OCI-LY7 (cell line): ENCODE measurements around the gene LYZ. TPM values are rescaled to one million over a fixed set of nuclear protein-coding genes. Genes with fewer than 3 reads are reported as not detected.
A peak's percentile ranks its signal among the peaks of the same experiment; 100 is the strongest.

ENCODE experiments used
- Bru-seq: library from RNA; stranded (reverse); fragments of 400-500 nt; gene quantifications from one replicate; lab custom pipeline; 2021; lab: Mats Ljungman, UMichigan
- BruChase-seq, 2 experiments: library from RNA; stranded (reverse); fragments of 400-500 nt; gene quantifications; one replicate each; lab custom pipeline; 2021; lab: Mats Ljungman, UMichigan
- BruUV-seq: library from RNA; stranded (reverse); fragments of 400-500 nt; replicated peaks from 2 replicates; lab custom pipeline; 2021; lab: Mats Ljungman, UMichigan
- CTCF ChIA-PET: fragments of 300-600 bp; sonication (Branson Sonifier 250); formaldehyde crosslinking; loops from one replicate; lab custom pipeline; 2022; ENCODE audit warnings: antibody characterized with exemption; ENCODE audit not compliant: unreplicated experiment; lab: Charles Lee
- POLR2A ChIA-PET: fragments of 300-600 bp; sonication (Branson Sonifier 250); formaldehyde crosslinking; loops from one replicate; lab custom pipeline; 2022; ENCODE audit warnings: antibody characterized with exemption; lab: Charles Lee
- DNase-seq: peaks from one replicate; pipeline ENCODE4 v3.0.0-alpha.2; 2015; ENCODE audit warnings: low spot score
- H2AFZ ChIP-seq: fragments of 200-600 bp; sonication (generic), shearing (Covaris generic); 2 replicates; pipeline ENCODE4 v1.6.1; 2014; ENCODE audit warnings: mild to moderate bottlenecking, antibody characterized with exemption, low read length, moderate library complexity
- H3K27ac ChIP-seq: fragments of 200-600 bp; sonication (generic); 2 replicates; pipeline ENCODE4 v1.5.1; 2014; ENCODE audit warnings: mixed run types, low read depth, mild to moderate bottlenecking, moderate library complexity, low read length, inconsistent platforms; ENCODE audit not compliant: poor library complexity, severe bottlenecking
- H3K36me3 ChIP-seq: fragments of 200-600 bp; sonication (generic); 2 replicates; pipeline ENCODE4 v1.6.1; 2014; ENCODE audit warnings: mild to moderate bottlenecking, antibody characterized with exemption, low read length, moderate library complexity, mixed read lengths; ENCODE audit not compliant: insufficient read depth
- H3K4me1 ChIP-seq: fragments of 200-600 bp; sonication (generic); 2 replicates; pipeline ENCODE4 v1.5.1; 2014; ENCODE audit warnings: mild to moderate bottlenecking, low read length; ENCODE audit not compliant: insufficient read depth, poor library complexity, severe bottlenecking
- H3K4me2 ChIP-seq: fragments of 200-600 bp; sonication (generic); 2 replicates; pipeline ENCODE4 v1.6.1; 2014; ENCODE audit warnings: mild to moderate bottlenecking, low read length
- H3K4me3 ChIP-seq: fragments of 200-600 bp; sonication (generic); 2 replicates; pipeline ENCODE4 v1.5.1; 2014; ENCODE audit warnings: mild to moderate bottlenecking, low read depth, low read length; ENCODE audit not compliant: poor library complexity, severe bottlenecking
- H3K79me2 ChIP-seq: fragments of 200-600 bp; sonication (generic); 2 replicates; pipeline ENCODE4 v1.6.1; 2016; ENCODE audit warnings: low read depth, mild to moderate bottlenecking, low read length, moderate library complexity, mixed read lengths; ENCODE audit not compliant: insufficient read depth
- H3K9me2 ChIP-seq: fragments of 200-600 bp; sonication (generic); 2 replicates; pipeline ENCODE4 v1.6.1; 2016; ENCODE audit warnings: mild to moderate bottlenecking, low read length, mixed read lengths; ENCODE audit not compliant: insufficient read depth
- H3K9me3 ChIP-seq: fragments of 200-600 bp; sonication (generic); 2 replicates; pipeline ENCODE4 v1.6.1; 2014; ENCODE audit warnings: mild to moderate bottlenecking, mixed run types, low read length, mixed read lengths
- H4K20me1 ChIP-seq: fragments of 200-600 bp; sonication (generic); 2 replicates; pipeline ENCODE4 v1.6.1; 2014; ENCODE audit warnings: mild to moderate bottlenecking, antibody characterized with exemption, low read length, moderate library complexity, mixed read lengths; ENCODE audit not compliant: insufficient read depth
- CTCF ChIP-seq: fragments of 200-600 bp; sonication (generic); conservative IDR thresholded peaks from 2 replicates; pipeline ENCODE4 v1.5.1; 2014; ENCODE audit warnings: mild to moderate bottlenecking, antibody characterized with exemption, low read length, moderate library complexity, mixed read lengths
- EZH2phosphoT487 ChIP-seq: fragments of 200-600 bp; sonication (generic); IDR thresholded peaks from 2 replicates; pipeline ENCODE4 v1.6.1; 2018; ENCODE audit warnings: low read depth, borderline replicate concordance, mild to moderate bottlenecking, mixed run types, antibody characterized with exemption, low read length, moderate library complexity, mixed read lengths
- intact Hi-C: fragments of 100-400 bp; cut with micrococcal nuclease; formaldehyde crosslinking; loops from one replicate; pipeline ENCODE4 v1.10.0; 2022; ENCODE audit not compliant: unreplicated experiment
- long read RNA-seq: library from polyadenylated mRNA; stranded (forward); transcript quantifications from one replicate; pipeline ENCODE4 v2.0.0, GENCODE V29; 2022
- total RNA-seq, 2 experiments: library from RNA; depleted of rRNA in 1 of 2; stranded (reverse); fragments of >200 nt in 1 of 2; shearing (Covaris generic) in 1 of 2; gene quantifications; 2 replicates each; pipeline ENCODE4 v1.2.3, GENCODE V29; 2014 to 2022

LYZ gene
- total RNA-seq (2014; rRNA removed; shearing (Covaris generic)) (not detected in 2 replicates), total RNA-seq (2022) (0.29 TPM in 1 of 2 replicates, not detected in the other), Bru-seq, nascent RNA (percentile 12 among the genes with signal in this experiment), BruChase-seq, experiment 1, labeled RNA remaining after a 6-hour chase (percentile 12 among the genes with signal in this experiment), BruChase-seq, experiment 2, labeled RNA remaining after a 2-hour chase (not detected)
- long read RNA-seq: 0 reads

- H4K20me1 ChIP-seq: no peaks in the 10 kb centered on the region
- intact Hi-C loops: no loop called here
- H3K4me3 ChIP-seq: no peak within 1 kb of the TSS
- H3K36me3 ChIP-seq: no peaks in the 10 kb centered on the region
- no peaks in the 10 kb centered on the region for H3K4me1 ChIP-seq
- no peak for DNase-seq
- no peak within 1 kb of the TSS for H3K4me2 ChIP-seq
- no peaks in the 10 kb centered on the region for H3K79me2 ChIP-seq
- ChIA-PET POLR2A (interaction anchor here (0.6 to 1.7 kb wide), 5 partner anchors 10 to 51 kb away, joined by 3 to 7 read pairs (median 6); no protein-coding TSS in a partner anchor), CTCF (no interaction called here)
- no peak within 1 kb of the TSS for H3K27ac ChIP-seq
- peak within 1 kb of the TSS; percentile 55; the same call in 1 of the 2 replicates for H2AFZ ChIP-seq
- H3K9me3 ChIP-seq: no peaks in the 10 kb centered on the region
- TF ChIP-seq CTCF (no peak), EZH2phosphoT487 (no peak)
- BruUV-seq: no TSS peak
- H3K9me2 ChIP-seq: no peaks in the 10 kb centered on the region
Observed at GRCh38 chr12:69348162-69348938, at the start of gene LYZ. TSS of gene LYZ (plus strand) at chr12:69348381. CDS start at chr12:69348409, 28 bp downstream.

- no peak overlapping the region for H3K4me2 ChIP-seq
- CTCF ChIA-PET: no interaction called here
- H3K79me2 ChIP-seq: no peaks in the 10 kb centered on the region
- no peak overlapping the region for H3K27ac ChIP-seq
- no peaks in the 10 kb centered on the region for H3K36me3 ChIP-seq
- no peak overlapping the region for H3K4me3 ChIP-seq
- intact Hi-C loops: no loop called here
- BruUV-seq: no TSS peak
- no peak overlapping the region for H2AFZ ChIP-seq
- TF ChIP-seq EZH2phosphoT487 (no peak), CTCF (no peak)
- H3K9me3 ChIP-seq: peaks cover 3% of the 10 kb centered on the region; the same call in 1 of the 2 replicates
- DNase-seq: no peak
- H3K4me1 ChIP-seq: no peaks in the 10 kb centered on the region
- H3K9me2 ChIP-seq: no peaks in the 10 kb centered on the region
- no peaks in the 10 kb centered on the region for H4K20me1 ChIP-seq
- POLR2A ChIA-PET: interaction anchor here (0.5 to 1.1 kb wide), 2 partner anchors 66 to 299 kb away, joined by 3 to 4 read pairs; no protein-coding TSS in a partner anchor
Observed at GRCh38 chr12:69298947-69299346, 49.2 kb upstream of the LYZ start.
